NCI-H187 (cell line): Measurements from ENCODE around the gene PCDHGC5.

ENCODE experiments used
- DNase-seq, 2 experiments: peaks; one replicate each; lab custom pipeline; 2025; lab: John Stamatoyannopoulos, UW

PCDHGC5 gene

DNA sequence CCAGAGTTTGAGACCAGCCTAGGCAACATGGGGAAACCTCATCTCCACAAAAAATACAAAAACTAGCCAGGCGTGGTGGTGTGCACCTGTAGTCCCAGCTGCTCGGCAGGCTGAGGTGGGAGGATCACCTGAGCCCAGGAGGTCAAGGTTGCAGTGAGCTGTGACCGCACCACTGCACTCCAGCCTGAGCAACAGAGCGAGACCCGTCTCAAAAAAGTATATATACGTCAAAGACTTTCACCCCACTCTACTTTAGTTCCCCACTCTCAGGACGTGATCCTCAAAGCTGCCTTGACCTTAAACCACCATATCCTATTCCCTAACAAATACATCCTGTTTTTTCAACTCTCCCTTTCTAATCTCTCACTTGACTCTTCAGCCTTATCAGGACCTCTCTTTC lies 41.0 kb downstream of the PCDHGC5 start:
- DNase-seq: no peak

DNA sequence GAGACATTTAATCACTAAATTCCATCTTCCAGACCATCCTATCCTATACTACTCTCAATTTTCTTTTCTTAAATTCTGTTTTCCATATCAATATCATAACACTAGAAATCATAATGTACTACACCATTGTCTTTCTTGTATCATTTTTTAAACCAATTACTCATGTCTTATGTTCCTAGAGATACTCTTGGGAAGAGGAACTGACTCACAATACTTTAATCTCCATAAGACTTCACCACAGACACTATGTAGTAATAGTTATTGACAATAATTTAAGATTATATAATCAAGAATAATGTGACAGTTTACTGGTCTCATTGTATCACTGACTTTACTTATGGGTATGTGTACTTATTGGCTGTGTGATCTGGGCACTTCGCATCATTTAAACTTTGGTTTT lies 43.8 kb downstream of the PCDHGC5 start:
- no peak for DNase-seq

DNA sequence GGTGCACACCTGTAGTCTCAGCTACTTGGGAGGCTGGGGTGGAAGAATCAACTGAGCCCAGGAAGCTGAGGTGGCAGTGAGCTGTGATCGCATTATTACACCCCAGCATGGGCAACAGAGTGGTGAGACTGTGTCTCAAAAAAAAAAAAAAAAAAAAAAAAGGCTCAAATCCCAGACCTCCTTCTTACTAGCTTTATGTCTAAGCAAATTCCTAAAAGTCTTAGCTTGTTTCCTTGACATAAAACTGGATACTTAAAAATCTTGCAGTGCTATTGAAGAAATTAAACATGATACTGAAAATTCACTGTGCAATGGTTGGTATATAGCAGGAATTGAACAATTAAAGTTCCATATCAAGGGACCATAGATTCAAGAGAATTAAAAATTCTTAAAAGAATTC lies 45.0 kb downstream of the PCDHGC5 start:
- DNase-seq: no peak

DNA sequence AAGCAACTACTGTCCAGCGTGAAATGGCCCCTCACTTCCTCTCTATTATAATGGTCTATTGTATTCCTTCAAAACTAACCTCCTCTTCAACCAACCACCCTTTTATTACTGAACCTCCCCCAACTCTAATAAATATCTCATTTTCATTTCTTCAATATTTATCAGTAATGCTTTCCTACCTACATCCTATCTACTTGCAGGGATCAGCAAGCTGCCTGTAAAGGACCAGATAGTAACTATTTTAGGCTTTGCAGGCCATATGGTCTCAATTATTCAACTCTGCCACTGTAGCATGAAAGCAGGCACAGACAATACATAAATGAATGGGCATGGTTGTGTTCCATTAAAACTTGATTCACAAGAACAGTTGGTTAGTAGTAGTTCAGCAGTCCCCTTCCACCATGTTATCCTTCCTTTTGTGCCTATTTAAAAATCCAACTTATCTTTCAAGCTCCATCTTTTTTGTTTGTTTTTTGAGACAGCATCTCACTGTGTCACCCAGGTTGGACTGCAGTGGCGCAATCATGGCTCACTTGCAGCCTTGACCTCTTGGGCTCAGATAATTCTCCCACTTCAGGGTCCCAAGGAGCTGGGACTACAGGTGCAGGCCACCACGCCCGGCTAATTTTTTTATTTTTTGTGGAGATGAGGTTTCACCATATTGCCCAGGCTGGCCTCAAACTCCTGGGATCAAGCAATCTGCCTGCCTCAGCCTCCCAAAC lies 45.8 kb downstream of the PCDHGC5 start:
- no peak for DNase-seq
